NT2/D1 (cell line): ENCODE results near the gene COL11A1.

Experiments
- SUZ12 ChIP-seq: IDR thresholded peaks from 2 replicates; pipeline ENCODE4 v1.6.1; 2011; ENCODE audit not compliant: insufficient read length, insufficient read depth; ENCODE audit errors: extremely low read depth
- YY1 ChIP-seq: IDR thresholded peaks from 2 replicates; pipeline ENCODE4 v1.6.1; 2011; ENCODE audit not compliant: insufficient read length, insufficient read depth
- ZNF274 ChIP-seq: IDR thresholded peaks from 2 replicates; pipeline ENCODE4 v1.6.1; 2011; ENCODE audit warnings: mild to moderate bottlenecking, low read depth, low read length

GRCh38 chr1:102853701-102854187 is 254.6 kb downstream of the COL11A1 start:
- no peak for TF ChIP-seq ZNF274
- no peak for TF ChIP-seq YY1
- no peak for TF ChIP-seq SUZ12
